GOT3 (cell line): ENCODE data around the gene PPP4C.
"Not testable (repeated sequence)": the region's sequence is repeated elsewhere in the genome, so short reads cannot be mapped to it uniquely, and the experiment has no call there.

Source experiments
- DNase-seq: peaks from one replicate; lab custom pipeline; 2025; ENCODE audit warnings: mixed read lengths; lab: John Stamatoyannopoulos, UW

The PPP4C gene

GRCh38 chr16:30096862-30097563 is 21.2 kb downstream of the PPP4C start:
- no peak for DNase-seq

GRCh38 chr16:30104090-30104489 is 28.3 kb downstream of the PPP4C start:
- DNase-seq, result no peak

GRCh38 chr16:30104492-30104891 is 28.7 kb downstream of the PPP4C start:
- no peak for DNase-seq

- DNase-seq, result no peak
These were observed 32.5 kb downstream of the PPP4C start for GRCh38 chr16:30108059-30108850.

GRCh38 chr16:30110661-30111060 is 34.9 kb downstream of the PPP4C start:
- no peak for DNase-seq

- no peak for DNase-seq
These were observed 36.6 kb downstream of the PPP4C start for GRCh38 chr16:30112197-30113030.

GRCh38 chr16:30113031-30113710 is 37.4 kb downstream of the PPP4C start, which contains the start of gene GDPD3:
Gene GDPD3, minus strand, starts transcription at chr16:30113537. Its CDS starts 59 bp downstream, at chr16:30113478.
- DNase-seq, result no peak

GRCh38 chr16:30113711-30114333 is 38.0 kb downstream of the PPP4C start:
- no peak for DNase-seq

GRCh38 chr16:30114411-30114810 is 38.6 kb downstream of the PPP4C start:
- no peak for DNase-seq

- DNase-seq, result not testable (repeated sequence)
These were observed 39.0 kb downstream of the PPP4C start for GRCh38 chr16:30114833-30115232.

- no peak for DNase-seq
These were observed 39.4 kb downstream of the PPP4C start for GRCh38 chr16:30115238-30115637.

GRCh38 chr16:30116291-30117207 is 40.8 kb downstream of the PPP4C start:
- DNase-seq, result no peak

- DNase-seq, result no peak
These were observed 42.0 kb downstream of the PPP4C start for GRCh38 chr16:30117768-30118167.

- no peak for DNase-seq
These were observed 43.6 kb downstream of the PPP4C start for GRCh38 chr16:30119428-30119827.

- DNase-seq, result no peak
These were observed 44.7 kb downstream of the PPP4C start for GRCh38 chr16:30120340-30121105.

GRCh38 chr16:30121741-30122571 is 46.2 kb downstream of the PPP4C start:
- no peak for DNase-seq

GRCh38 chr16:30122604-30123160 is 46.9 kb downstream of the PPP4C start:
- no peak for DNase-seq

- DNase-seq, result no peak
These were observed 49.2 kb downstream of the PPP4C start for GRCh38 chr16:30124985-30125379.
